Activated CD8-positive, alpha-beta memory T cell treated with anti-CD3 and anti-CD28 coated beads, Interleukin-2, amount 50 U/mL, for 24 hours (primary cell): ENCODE results near the gene VAV3.

Source experiments
- DNase-seq: peaks from one replicate; pipeline ENCODE4 v3.0.0-alpha.2; 2020; ENCODE audit errors: extremely low read depth

VAV3 gene

DNA sequence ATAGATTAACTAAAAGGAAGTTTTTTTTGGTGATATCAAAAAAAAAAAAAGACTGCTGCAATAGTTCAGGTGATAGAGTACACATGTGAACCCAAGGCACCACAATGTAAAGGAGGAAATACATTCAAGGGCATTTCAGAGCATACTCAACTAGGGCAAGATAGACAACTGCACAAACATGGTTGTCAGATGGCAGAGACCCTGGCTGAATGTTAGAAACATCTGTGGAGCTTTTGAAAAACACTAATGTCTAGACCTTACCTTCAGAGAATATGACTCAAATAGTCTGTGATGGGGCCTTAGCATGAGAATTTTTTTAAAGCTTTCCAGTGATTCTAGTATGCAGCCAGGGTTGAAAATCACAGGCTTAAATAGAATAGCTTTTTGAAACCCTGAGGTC lies 173.6 kb downstream of the VAV3 start:
- no peak for DNase-seq

DNA sequence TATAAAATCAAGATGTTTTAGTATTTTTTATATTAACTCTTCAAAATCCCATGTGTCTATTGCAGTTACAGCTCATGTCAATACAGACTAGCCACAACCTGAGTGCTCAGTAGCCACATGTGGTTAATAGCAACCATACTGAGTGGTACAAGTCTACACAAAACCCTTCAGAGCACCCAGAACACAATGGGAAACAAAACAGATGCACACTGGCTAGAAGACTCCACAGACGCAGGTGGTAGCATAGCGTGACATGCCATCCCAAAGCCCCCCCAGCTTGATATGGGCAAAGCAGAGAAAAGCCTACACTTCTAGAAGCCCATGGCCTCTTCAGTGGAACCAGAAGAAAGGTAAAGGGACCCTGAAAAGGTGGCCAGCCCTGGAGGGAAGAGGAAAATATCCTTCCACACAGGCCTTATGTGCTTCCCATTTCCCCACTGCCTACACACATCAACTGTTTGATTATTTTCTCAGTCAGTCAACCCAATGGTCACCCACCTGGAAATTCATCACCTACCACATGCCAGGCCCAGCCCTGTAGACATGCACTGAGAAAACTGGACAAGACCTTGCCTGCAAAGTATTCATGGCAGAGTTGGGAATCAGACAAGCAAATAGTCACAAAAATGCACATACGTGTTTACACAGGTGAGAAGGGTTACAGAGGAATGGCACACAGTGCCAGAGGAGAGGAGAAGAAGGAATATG lies 175.0 kb downstream of the VAV3 start:
- no peak for DNase-seq

DNA sequence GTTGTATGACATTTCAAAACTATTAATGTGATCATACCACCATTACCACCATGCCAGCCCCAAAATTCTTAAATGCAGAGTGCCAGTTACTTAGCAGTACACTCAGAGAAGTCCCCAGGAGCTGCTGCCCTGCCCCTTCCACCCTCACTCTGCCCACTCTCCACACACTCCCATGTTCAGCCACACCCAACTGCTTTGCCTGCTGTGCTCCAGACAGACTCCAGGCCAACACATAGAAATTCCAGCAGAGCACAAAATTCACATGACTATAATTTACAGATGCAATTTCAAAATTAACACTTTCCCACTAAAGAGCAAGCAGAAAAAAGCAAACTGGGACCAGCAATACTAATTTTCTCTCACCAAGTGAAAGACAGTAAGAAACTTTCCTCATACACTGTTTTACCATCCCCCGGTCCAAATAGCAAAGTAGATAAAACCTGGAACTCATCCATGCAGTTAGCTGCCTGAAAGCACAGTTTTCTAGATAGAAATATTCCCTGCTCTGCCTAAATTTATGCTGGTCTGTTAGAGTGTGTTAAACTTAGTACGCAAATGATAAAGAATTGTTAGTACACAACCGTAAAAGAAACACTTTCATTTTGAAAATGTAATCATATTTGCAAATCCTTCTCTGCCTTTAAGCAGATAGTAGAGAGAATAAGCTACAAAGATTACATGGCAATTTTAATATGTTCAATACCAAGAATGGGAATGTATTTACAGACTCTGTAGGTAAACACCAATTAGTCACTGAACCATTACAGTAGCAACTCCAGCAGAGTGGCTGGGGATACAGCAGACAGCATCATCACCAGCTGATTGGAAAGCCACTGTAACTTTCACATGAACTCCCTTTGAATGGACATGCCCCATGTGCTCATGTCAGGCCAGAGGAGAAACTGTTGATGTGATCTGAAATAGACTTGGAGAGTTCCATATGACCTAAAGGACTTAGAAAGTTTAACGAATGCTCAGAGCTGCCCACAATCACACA lies 176.5 kb downstream of the VAV3 start:
- no peak for DNase-seq

DNA sequence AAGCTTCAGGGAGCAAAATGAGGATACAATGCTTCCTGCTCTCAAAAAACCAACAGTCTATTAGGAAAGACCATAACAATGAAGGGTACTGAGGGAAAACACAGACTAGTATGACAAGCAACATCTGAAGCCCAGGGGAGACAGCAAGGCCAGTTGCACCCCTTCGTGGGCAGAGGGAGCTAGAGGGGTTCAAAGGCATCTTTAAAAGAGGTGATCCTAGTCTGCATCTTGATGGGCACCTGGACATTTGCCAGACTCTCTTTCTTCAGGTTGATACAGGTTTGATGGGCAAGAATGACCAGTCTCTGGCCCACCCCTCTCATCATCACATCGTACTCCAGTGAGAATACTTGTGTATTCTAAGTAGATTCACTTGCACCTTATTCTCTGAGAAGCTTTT lies 177.7 kb downstream of the VAV3 start:
- no peak for DNase-seq

DNA sequence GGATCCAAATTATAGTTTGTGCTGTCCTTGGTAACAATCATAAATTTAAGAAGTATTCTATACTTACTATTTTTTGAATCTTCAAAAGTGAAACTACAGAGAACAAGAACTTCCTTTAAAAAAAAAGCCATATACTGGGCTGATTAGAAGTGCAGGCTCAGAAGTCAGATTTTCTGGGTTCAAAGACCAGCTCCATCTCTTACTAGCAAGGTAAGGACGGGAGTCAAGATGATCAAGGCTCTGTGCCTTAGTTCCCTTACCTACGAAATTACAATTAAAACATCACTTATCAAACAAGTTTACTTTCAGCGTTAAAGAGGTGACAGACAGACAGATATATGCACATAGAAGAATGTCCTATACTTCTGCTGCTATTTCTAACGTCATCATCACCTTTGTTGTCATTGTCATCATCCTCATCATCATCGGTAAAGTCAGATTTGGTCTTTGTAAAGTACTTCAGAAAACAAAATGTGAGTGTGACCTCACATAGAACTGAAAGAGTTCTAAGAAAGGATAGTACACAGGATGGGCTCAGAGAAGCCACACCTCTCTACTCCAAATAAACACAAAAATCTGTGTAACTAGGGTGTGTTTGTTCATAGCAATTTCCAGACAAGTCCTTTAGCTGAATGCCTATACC lies 178.7 kb downstream of the VAV3 start:
- no peak for DNase-seq

DNA sequence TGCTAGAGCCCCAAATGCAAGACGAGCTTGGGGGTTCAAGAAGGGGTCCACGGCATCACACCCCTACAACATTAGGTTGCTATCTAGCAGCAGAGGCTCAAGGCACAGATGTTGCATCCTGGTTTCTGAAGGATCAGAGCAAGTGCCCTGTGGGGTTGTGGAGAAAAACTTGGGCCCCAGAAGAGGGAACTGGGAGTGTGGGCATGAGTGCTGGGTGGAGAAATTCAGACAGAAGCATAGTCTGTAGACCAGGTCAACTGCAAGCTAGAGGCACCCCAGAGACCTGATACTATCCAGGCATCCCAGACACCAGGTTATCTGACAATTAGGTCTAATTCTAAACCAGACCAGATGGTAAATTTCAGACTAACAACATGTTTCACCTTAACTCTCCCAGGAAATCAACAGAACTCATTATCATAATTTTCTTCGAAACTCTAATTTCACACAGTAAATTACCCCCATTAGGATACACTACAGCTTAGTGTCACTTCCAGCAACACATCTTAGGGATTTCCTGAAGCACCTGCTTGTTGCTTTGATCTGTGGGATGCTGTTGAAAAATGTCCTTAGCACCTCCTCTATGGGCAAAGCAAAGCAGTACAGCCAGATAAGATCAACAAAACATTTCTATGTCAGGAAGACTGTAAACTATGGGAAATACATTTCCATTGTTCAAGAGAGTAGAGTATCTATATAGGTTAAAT lies 179.3 kb downstream of the VAV3 start:
- no peak for DNase-seq

DNA sequence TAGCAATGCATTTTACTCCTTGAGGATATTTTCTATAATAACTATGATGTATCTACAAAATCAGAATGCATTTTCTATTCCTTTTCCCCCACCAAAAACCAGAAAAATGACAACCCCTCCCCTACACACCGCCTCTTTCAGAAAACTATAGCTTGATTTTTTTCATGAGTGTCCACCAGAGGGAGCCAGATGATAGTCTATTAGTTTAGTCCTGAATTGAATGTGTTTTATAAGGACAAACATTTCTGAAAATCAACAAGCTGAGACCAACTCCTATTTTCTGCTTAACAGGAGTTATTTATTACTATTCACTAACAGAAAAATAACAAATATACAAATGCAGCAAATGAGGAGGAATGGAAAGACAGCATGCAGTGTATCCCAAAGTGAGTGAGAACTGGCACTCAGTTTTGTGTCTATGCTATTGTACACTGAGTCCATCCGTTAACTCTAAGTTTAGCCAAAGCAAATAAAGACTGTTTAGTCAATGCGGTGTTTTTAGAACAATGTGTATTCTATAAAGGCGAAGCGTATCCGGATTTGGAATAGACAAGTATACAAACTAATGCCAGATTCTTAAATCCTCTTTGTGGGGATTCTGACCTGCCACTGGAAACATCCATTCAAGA lies 182.6 kb downstream of the VAV3 start:
- no peak for DNase-seq

DNA sequence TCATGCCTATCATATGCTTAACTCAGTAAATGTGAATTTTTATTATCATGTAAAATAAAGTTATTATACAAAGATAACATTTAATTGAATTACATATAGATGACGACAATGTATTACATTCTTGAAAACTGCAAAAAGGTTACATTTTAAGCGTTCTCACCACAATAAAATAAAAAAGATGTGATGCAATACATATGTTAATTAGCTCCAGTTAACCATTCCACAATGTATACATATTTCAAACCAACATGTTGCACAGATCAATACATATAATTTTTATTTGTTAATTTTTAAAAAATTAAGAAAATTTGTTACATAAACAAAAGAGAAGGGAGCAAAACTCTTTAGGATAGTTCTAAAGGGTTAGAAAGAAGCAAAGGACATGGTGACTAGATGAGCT lies 183.7 kb downstream of the VAV3 start:
- no peak for DNase-seq

DNA sequence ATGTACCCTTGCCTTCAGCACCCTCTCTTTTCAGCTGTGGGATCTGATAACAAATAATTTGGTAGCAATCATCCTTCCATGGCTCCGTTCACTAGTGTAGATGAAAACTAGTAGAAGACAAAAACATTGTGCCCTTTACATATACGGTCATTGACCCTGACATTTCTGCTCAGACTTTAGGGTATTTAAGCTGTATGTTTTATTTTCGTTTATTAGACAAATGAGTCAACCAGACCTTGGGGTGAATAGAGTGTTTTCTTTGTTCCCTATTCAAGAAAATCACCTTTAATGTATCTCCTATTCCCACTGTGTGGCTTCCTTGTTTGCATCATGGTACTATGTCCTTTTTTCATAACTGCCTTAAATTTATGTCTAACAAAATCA lies 187.3 kb downstream of the VAV3 start:
- DNase-seq: no peak

DNA sequence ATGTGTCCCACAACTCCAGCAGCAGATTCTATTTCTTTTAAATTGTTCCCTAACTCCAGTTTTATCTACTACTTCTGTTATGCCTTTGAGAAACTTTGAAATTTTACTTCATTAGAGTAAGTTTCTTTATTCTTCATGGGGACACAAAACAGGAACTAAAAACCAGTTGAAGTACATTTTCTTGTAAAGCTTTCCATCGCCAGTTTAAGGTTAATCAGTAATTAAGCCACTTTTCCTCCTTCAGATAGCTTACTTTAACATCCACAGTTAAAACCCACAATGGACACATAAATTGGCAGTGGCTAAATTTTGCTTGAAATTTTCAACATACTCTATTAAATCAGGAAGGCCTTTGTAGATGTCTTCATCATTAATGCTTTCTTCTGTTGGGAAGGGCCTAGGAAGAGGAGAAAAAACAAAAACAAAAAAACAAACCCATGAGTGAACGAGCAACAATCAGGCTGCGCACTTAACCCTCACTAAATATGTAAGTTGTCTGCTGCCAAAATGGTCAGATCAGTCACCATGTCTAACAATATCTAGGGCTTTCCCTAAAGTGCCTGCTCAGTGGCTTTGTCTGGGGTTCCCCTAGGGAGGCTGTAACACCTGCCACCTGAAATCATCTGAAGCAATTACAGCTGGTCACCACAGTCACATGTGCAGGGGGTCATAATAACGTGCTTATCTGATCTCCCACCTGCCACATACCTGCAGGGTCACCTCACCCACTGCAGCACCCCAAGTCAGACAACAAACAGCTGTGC lies 187.9 kb downstream of the VAV3 start:
- DNase-seq: no peak

DNA sequence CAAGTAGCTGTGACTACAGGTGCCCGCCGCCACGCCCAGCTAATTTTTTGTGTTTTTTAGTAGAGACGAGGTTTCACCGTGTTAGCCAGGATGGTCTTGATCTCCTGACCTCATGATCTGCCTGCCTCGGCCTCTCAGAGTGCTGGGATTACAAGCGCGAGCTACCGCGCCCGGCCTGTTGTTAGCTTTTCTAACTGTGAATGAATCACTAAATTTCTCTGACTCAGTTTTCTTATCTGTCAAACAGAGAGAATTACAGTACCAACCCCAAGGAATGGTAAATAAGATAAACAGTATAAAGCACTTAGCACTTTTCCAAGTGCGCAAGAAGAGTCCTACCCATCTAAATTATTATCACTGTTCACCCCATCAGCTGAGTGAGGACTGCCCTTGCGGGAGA lies 193.6 kb downstream of the VAV3 start:
- no peak for DNase-seq

DNA sequence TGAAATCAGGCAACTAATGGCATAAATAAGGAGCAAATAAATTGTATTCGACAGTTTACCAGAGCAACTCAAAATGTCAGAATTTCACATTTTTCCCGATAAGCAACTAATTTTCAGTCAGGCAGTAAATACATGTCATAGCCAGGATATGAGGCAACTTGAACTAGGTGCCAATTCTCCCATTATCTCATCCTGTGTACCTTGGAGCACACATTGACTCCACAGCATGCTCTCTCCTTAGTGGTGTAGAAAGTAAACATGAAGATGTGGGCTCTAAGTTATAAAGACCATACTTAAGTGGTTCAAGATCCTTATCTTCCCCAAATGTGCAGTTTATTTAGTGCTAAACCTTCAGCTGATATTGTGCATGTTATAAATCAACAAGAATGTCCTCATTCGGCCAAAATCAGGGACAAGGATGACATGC lies 197.8 kb downstream of the VAV3 start:
- DNase-seq: no peak

DNA sequence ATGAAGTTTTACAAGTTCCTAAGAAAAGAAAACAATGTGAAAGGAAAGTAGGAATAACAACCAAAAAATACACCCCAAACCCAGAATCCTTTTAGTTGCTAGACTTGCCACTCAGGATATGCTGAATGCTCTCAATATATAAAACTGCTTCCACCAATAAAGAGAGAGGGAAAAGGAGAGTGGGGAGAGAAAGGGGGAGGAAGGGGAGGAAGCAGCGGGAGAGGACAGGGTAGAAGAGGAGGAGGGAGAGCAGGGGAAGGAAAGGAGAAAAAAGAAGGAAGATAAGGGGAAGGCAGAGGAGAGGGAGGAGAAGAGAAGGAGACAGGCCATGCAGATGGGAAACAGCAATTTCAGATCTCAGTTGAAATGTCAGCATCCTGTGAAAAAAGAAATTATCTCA lies 198.4 kb downstream of the VAV3 start:
- no peak for DNase-seq

DNA sequence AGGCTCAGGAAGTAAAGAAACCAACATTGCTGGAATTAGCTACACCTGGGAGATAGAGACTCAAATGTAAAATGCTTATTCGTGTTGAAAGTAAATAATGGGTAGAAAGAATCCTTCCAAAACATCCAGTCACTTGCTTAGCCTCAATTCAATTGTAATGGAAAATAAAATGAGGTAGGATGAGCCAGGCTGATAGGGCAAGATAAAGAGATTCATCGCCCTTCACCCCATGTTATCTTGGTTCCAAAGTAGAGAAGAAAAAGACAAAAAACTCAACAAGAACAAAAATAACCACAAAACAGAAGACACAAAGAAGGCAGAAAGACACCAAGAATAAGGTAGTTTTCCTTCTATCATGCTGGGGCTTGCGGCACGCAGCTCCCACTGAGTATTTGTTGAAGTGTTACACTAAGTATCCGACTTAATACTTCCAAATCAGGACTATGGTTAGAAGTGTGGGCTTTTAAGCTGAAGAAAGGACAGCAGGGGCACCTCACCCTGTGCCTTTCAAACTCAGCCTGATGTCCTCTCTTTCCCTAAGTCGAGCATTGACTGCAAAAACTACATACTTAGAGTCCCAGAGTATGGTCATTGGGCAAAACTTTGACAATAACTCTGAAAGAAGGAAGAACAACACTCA lies 202.1 kb downstream of the VAV3 start:
- no peak for DNase-seq

DNA sequence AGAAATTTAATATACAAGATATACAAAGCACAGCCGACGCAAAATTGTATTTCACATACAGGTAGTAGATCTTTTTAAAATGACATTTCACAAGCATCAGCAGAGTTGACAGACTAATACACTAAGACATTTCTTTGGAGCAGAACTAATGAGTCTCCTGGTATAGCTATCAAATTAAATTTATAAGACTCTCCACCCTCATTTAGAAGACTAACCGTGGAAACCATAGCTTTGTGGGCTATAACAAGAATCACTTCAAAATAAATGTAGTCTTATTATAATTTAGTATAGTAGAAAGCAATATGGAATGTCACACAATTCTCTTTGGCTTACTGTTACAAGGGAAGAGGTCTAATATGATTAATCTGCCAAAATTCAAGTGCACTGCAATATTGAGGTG lies 204.9 kb downstream of the VAV3 start:
- DNase-seq: no peak

DNA sequence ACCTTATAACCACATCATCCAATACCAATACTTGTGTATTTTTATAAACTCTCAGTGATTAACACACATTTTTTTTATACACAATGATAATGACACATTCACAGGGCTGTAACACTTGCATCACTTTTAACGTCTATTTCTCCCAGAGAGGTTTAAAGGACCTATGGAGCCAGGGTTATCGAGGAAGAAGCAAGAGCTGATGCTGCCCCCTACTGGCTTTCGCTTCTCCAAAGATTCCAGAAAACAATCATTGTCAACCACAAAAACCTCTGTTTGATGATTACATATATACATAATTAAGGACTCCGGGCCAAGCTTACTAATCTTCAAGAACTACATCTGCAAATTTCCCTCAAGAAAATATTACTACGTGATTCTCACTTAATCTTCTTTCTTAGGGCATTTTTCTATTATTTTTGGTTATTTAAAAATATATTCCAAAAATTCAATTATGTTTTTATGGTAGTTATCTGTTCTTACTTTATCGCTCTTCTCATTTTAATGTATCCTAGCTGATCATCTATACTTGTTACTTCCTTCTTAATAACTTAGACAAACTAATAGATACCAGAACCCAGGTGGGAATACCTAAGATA lies 214.5 kb downstream of the VAV3 start:
- DNase-seq: no peak

DNA sequence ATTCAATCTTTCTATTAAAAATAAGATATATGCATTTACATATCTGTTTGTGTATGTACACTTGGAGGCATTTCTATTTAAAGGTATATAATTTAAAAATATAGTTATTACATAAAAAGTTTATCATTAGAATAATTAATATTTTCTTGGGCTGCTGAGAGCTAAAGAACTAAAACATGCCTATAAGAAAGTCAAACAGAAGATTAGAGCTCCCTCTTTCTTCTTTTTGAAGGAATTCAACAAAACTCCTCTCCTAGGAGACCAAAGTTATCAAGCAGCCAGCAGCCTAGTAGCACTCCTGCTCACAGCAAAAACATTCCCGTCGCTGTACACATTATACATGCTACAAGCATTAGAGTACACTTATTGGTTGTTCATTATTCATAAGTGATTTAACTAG lies 216.4 kb downstream of the VAV3 start:
- no peak for DNase-seq

DNA sequence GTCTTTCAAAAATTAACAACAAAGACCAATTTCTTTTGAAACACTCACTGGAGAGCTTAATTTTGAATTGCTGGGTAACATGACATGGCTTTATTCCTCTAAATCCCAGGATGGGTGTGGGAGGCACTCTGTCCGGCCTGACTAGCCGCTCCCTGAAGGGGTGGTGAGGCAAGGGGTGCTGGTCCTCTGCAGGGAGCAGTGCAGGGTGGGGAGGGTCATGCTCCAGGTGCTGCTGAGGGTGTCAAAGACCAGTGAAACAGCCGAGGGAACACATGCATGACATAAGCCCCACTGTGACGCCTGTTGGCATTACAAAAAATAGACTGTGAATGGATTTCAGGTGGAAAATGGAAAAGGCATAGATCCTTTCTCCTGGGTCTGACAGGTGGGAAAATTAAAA lies 223.7 kb downstream of the VAV3 start:
- no peak for DNase-seq

DNA sequence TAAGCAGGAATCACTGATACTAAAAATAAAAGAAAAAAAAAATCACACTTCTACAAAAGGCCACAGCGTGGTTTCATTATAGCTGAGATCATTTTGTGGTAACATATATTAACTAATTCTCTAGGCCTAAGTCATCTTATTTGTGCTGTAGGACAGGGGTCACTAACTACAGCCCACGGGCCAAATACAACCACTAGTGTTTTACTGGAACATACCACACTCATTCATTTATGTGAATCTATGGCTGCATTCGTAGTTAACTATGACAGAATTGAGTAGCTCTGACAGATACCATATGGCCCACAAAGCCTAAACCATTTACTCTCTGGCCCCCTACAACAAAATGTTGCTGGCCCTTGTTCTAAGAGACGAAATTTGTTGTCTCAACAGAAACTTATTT lies 224.4 kb downstream of the VAV3 start:
- DNase-seq: no peak

DNA sequence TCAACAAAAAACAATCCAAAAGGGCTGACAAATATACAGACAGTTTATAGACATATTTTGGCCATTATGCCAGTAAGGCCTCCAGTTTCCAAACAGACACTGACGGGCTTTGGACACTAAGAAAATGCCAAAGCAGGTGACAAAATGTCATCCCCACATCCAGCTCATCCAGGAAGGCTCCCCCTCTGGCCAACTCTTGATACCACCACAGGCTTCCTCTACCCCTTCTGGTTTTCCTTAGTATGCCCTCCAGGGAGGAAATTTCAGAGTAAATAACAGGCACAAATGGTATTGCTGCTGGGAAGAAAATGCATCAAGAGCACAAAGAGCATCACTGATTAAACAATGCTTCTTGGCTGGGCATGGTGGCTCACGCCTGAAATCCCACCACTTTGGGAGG lies 225.3 kb downstream of the VAV3 start:
- no peak for DNase-seq
